Testis (tissue), 2 donors: ENCODE results near the gene NAA38.

Experiments
- CTCF ChIP-seq, 3 experiments: fragments of 450-650 bp in 2 of 3; fragments of 200-600 bp in 1 of 3; sonication (generic) in 1 of 3; IDR thresholded peaks; one replicate each; pipeline ENCODE4 v1.5.1; 2016 to 2019; ENCODE audit warnings: antibody characterized with exemption in 3 of 3, mild to moderate bottlenecking in 2 of 3, moderate library complexity in 1 of 3
- POLR2A ChIP-seq: fragments of 450-650 bp; IDR thresholded peaks from one replicate; pipeline ENCODE4 v1.6.1; 2017; ENCODE audit warnings: antibody characterized with exemption, mild to moderate bottlenecking, moderate library complexity

- TF ChIP-seq POLR2A (no peak), CTCF (IDR thresholded peaks at IDR 0.05) (no peak)
These were observed 4.3 kb downstream of the NAA38 start for GRCh38 chr17:7852919-7853690.
